Measurements from ENCODE around the gene SYDE1.

SYDE1 gene

DNA sequence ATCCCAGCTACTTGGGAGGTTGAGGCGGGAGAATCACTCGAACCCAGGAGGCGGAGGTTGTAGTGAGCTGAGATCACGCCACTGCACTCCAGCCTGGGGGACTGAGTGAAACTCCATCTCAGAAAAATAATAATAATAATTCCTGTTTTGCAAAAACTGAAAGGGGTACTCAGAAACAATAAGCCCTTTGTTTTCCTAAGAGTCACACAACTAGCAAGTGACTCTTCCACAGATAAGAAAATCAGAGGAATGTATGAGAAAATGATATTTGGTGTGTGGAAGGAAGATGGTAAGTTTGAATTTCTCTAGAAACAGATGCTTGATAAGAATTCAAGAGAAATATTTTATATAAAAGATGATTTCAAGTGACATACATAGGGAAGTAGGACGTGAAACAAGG, 35.1 kb downstream of the SYDE1 start:
- Histone ChIP-seq H3K9me3 (replicated peaks; ENCODE audit: insufficient read depth, low read length) (no peaks in the 10 kb centered on the region), H4K20me1 (ENCODE audit: insufficient read depth, low read length) (no peaks in the 10 kb centered on the region), H3F3A (ENCODE audit: insufficient read depth, low read length) (no peaks in the 10 kb centered on the region), H3K27me3 (replicated peaks; ENCODE audit: insufficient read depth, low read length) (peaks cover 47% of the 10 kb centered on the region), H3K27ac (ENCODE audit: low read length) (no peak overlapping the region), H3K9ac (ENCODE audit: low read length) (no peak overlapping the region), H2AFZ (ENCODE audit: low read length) (no peak overlapping the region), H3K4me1 (ENCODE audit: low read length) (no peaks in the 10 kb centered on the region), H3K79me2 (ENCODE audit: low read length) (no peaks in the 10 kb centered on the region), H3K4me3 (ENCODE audit: low read length) (no peak overlapping the region), H3K9me2 (replicated peaks; ENCODE audit: insufficient read depth, low read length) (no peaks in the 10 kb centered on the region), H3K36me3 (replicated peaks; ENCODE audit: insufficient read depth, low read length) (no peaks in the 10 kb centered on the region), H3K4me2 (ENCODE audit: low read depth, low read length) (no peak overlapping the region)
- no peak for DNase-seq
- TF ChIP-seq EZH2phosphoT487 (IDR thresholded peaks at IDR 0.05; ENCODE audit: low read length) (no peak), EZH2 (optimal IDR thresholded peaks at IDR 0.05; ENCODE audit: low read depth, low read length) (no peak)
- TF ChIP-seq, protein P1, sequence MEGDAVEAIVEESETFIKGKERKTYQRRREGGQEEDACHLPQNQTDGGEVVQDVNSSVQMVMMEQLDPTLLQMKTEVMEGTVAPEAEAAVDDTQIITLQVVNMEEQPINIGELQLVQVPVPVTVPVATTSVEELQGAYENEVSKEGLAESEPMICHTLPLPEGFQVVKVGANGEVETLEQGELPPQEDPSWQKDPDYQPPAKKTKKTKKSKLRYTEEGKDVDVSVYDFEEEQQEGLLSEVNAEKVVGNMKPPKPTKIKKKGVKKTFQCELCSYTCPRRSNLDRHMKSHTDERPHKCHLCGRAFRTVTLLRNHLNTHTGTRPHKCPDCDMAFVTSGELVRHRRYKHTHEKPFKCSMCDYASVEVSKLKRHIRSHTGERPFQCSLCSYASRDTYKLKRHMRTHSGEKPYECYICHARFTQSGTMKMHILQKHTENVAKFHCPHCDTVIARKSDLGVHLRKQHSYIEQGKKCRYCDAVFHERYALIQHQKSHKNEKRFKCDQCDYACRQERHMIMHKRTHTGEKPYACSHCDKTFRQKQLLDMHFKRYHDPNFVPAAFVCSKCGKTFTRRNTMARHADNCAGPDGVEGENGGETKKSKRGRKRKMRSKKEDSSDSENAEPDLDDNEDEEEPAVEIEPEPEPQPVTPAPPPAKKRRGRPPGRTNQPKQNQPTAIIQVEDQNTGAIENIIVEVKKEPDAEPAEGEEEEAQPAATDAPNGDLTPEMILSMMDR (IDR thresholded peaks at IDR 0.05; ENCODE audit: low read length): no peak

DNA sequence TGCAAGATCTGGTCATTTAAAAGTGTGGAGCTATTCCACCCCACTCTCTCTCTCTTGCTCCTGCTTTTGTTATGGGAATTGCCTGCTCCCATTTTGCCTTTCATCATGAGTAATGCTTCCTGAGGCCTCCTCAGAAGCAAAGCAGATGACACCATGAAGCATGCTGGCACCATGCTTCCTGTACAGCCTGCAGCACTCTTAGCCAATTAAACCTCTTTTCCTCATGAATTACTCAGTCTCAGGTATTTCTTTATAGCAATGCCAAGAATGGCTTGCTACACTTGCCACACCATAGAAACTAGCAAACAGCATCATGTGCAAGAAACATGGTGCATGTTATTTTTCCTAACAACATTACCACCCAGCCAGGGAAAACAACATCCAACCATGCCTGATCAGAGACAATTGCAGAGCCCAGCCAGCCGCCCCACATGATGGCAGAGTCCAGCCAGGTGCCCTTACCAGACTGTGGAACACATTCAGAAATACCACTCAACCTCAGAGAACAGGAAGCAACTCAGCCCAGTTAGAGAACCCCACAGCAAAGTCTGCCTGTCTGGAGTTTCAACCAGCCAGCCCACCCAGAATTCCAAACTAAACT, 36.9 kb downstream of the SYDE1 start:
- DNase-seq: no peak
- Histone ChIP-seq H3K36me3 (replicated peaks; ENCODE audit: insufficient read depth, low read length) (no peaks in the 10 kb centered on the region), H3K9me2 (replicated peaks; ENCODE audit: insufficient read depth, low read length) (no peaks in the 10 kb centered on the region), H3K9ac (ENCODE audit: low read length) (no peak overlapping the region), H3K79me2 (ENCODE audit: low read length) (no peaks in the 10 kb centered on the region), H3K27ac (ENCODE audit: low read length) (no peak overlapping the region), H4K20me1 (ENCODE audit: insufficient read depth, low read length) (no peaks in the 10 kb centered on the region), H3K4me2 (ENCODE audit: low read depth, low read length) (no peak overlapping the region), H3K27me3 (replicated peaks; ENCODE audit: insufficient read depth, low read length) (peaks cover 47% of the 10 kb centered on the region), H3K9me3 (replicated peaks; ENCODE audit: insufficient read depth, low read length) (no peaks in the 10 kb centered on the region), H2AFZ (ENCODE audit: low read length) (no peak overlapping the region), H3K4me1 (ENCODE audit: low read length) (no peaks in the 10 kb centered on the region), H3F3A (ENCODE audit: insufficient read depth, low read length) (no peaks in the 10 kb centered on the region), H3K4me3 (ENCODE audit: low read length) (no peak overlapping the region)
- TF ChIP-seq EZH2phosphoT487 (IDR thresholded peaks at IDR 0.05; ENCODE audit: low read length) (no peak), EZH2 (optimal IDR thresholded peaks at IDR 0.05; ENCODE audit: low read depth, low read length) (no peak)
- TF ChIP-seq, protein P1 (IDR thresholded peaks at IDR 0.05; ENCODE audit: low read length): no peak

DNA sequence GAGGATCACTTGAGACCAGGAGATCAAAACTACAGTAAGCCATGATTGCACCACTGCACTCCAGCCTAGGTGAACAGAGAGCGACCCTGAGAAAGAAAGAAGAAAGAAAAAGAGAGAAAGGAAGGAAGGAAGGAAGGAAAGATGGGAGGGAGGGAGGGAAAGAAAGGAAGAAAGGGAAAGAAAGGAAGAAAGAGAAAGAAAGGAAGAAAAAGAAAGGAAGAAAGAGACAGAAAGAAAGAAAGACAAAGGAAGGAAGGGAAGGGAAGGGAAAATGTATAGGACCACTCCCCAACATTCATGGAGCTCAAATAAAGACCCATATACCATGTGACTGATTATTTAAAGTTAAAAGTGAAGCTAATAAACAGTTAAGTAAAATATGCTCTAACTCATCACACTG, 39.9 kb downstream of the SYDE1 start:
- Histone ChIP-seq H3K9me3 (replicated peaks; ENCODE audit: insufficient read depth, low read length) (no peaks in the 10 kb centered on the region), H4K20me1 (ENCODE audit: insufficient read depth, low read length) (no peaks in the 10 kb centered on the region), H3K4me3 (ENCODE audit: low read length) (no peak overlapping the region), H3K27ac (ENCODE audit: low read length) (no peak overlapping the region), H3K27me3 (replicated peaks; ENCODE audit: insufficient read depth, low read length) (peaks cover 40% of the 10 kb centered on the region), H3K4me2 (ENCODE audit: low read depth, low read length) (no peak overlapping the region), H3F3A (ENCODE audit: insufficient read depth, low read length) (no peaks in the 10 kb centered on the region), H3K36me3 (replicated peaks; ENCODE audit: insufficient read depth, low read length) (no peaks in the 10 kb centered on the region), H3K9ac (ENCODE audit: low read length) (no peak overlapping the region), H2AFZ (ENCODE audit: low read length) (no peak overlapping the region), H3K9me2 (replicated peaks; ENCODE audit: insufficient read depth, low read length) (no peaks in the 10 kb centered on the region), H3K4me1 (ENCODE audit: low read length) (no peaks in the 10 kb centered on the region), H3K79me2 (ENCODE audit: low read length) (no peaks in the 10 kb centered on the region)
- DNase-seq: no peak
- TF ChIP-seq EZH2phosphoT487 (IDR thresholded peaks at IDR 0.05; ENCODE audit: low read length): no peak
- TF ChIP-seq, protein P1 (IDR thresholded peaks at IDR 0.05; ENCODE audit: low read length): no peak
- no peak for TF ChIP-seq EZH2 (optimal IDR thresholded peaks at IDR 0.05; ENCODE audit: low read depth, low read length)

Measured in MM.1S (cell line).